GOT3 (cell line): Measurements from ENCODE around the gene APOD.
"Not testable (repeated sequence)": the region's sequence is repeated elsewhere in the genome, so short reads cannot be mapped to it uniquely, and the experiment has no call there.

ENCODE experiments used
- DNase-seq: peaks from one replicate; lab custom pipeline; 2025; ENCODE audit warnings: mixed read lengths; lab: John Stamatoyannopoulos, UW

APOD gene

DNA sequence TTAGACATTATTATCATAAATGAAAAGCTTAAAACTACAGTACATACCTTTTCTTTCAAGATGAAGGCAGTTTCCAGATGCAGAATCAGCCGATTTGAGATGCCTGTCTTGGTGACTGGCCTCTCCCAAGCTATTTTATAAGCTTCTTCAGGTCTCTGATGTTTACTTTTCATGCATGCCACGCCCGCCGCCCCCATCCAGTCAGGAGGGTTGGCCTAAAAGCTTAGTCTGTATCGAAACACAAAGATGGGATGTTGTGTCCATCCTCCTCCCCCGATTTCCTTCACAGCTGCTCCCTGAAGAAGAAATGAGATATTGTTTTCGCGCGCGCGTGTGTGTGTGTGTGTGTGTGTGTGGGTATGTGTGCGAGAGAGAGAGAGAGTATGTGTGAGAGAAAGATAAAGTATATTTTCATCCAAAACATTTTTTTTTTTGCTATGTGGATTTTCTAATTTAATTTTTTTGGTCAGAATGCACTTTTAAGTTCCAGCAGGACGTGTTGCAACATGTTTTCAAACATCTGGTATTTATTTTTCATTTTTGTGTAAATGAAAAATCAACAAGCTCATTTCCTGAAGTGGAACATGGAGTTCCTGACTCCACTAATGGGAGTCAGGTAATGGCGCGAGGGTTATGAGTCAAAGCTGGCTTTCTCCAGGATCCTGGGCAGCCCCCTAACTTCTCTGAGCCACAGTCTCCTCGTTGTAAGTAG lies at the start of gene APOD:
TSS of gene APOD (minus strand) at position 110 of the 712 bp plus-strand sequence. CDS start 4,479 bp downstream, outside the sequence.
- no peak for DNase-seq

GRCh38 chr3:195633351-195633750 lies 49.6 kb upstream of the APOD start:
- not testable (repeated sequence) for DNase-seq

GRCh38 chr3:195632501-195633185 lies 48.9 kb upstream of the APOD start:
- DNase-seq, result not testable (repeated sequence)

DNA sequence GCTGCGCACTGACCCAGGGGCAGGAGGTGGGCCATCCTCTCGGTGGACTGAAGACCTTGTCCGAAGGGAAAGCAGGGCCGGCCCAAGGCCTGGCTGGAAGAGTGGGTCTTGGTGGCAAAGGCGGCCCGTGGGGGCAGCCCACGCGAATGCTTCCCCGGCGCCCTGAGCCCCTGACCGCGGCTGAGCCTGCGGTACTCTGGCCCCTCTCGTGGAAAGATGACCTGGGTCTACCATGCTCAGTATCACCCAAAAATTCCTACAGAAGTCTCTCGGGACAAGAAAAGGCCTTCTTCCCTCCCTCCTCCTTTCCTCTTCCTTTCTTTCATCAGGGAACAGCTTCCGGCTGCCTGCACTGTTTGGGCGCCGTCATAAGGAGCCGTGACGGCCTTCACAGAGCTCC lies 48.3 kb upstream of the APOD start:
- not testable (repeated sequence) for DNase-seq

DNA sequence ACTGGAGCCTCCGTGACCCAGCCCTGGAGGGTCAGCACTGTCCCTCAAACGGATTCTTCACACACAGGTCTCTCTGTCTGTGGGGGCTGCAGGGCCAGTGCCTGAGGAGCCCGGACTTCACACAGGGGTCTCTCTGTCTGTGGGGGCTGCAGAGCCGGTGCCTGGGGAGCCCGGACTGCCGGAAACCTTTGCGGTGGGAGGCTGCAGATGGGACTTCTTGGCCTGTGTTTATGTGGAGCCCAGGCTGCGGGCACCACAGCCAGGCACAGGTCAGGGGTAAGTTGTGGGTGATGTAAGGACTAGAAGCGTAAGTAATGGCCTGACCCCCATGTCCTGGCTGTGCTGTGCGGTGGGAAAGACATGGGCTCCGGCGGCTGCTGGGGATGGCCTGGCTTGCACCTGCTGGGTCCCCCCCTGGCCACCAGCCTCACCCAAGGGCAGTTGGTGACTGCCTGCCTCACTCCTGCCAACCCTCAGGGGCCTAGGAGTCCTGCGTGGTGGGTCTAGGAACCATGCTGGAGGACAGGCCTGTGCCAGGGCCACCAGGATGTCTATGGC lies 47.3 kb upstream of the APOD start:
- not testable (repeated sequence) for DNase-seq

- not testable (repeated sequence) for DNase-seq
Measured at GRCh38 chr3:195630086-195630917, 46.6 kb upstream of the APOD start.

GRCh38 chr3:195629682-195630081 lies 45.9 kb upstream of the APOD start:
- not testable (repeated sequence) for DNase-seq

DNA sequence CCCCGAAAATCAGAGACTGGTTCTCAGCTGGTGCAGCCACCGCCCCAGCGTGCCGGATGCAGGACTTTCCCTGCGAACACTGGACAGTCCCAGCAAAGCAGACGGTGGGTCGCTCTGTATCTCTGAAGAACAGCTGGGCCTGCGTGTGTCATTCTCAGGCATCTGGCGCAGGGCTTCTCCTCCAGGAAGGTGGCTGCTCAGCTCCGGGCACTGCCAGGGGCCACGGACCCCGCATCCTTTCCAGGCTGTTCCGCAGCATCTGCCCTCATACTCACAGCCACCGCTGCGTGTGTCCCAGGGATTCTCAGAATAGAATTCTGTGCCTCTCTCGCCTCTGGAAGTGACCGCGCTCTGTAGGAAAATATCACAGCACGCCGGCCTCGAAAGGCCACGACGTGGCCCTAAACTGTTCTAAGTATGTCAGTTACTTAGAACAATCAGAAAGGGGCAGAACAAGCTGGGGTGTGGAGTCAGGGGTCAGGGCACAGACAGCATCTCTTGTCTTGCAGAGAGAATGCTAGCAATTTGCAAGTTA lies 44.7 kb upstream of the APOD start:
- DNase-seq, result not testable (repeated sequence)

- not testable (repeated sequence) for DNase-seq
Measured at GRCh38 chr3:195627515-195628385, 44.0 kb upstream of the APOD start.

DNA sequence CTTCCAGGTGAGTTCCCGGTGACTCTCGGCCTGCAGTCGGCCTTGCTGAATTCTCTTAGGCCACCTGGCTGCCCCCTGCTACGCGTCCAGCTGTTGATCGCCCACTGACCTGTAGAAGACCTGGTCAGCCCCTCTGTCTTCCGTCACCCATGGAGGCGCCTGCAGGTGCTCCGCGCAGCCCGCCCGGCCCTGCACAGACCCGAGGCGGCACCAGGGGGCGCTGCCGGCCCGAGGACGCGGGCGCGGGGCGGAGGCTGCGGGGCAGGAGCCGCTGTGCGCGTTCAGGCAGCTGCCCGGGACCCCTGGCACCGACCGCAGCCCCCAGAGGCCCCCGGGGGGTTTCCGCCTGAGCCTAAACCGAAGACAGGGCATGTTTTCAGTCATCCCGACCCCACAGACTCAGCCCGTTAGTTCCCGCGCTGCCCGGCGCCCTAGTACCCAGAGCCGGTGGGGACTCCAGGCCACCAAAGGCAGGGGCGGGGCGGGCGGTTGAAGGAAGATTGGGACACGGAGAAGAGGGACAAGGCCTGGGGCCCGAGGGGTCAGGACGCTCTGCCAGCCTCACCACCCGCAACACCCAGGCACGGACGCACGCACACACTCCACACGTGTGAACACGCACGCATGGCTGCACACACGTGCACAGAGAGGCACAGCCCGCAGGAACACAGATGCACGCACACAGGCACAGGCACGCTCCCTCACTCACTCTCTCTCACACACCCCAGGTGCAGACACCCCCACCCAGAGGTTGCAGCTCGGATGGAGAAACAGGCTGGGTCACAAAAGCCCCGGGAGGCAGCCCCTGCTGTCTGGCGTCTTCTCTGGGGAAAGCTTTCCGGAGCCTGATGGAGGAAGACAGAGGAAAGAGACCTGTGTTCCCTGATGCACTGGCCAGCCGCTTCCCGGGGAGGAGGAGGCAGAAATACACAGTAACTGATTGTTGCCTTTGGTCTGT lies 41.1 kb upstream of the APOD start:
- not testable (repeated sequence) for DNase-seq

GRCh38 chr3:195624171-195624570 lies 40.4 kb upstream of the APOD start:
- DNase-seq, result not testable (repeated sequence)

DNA sequence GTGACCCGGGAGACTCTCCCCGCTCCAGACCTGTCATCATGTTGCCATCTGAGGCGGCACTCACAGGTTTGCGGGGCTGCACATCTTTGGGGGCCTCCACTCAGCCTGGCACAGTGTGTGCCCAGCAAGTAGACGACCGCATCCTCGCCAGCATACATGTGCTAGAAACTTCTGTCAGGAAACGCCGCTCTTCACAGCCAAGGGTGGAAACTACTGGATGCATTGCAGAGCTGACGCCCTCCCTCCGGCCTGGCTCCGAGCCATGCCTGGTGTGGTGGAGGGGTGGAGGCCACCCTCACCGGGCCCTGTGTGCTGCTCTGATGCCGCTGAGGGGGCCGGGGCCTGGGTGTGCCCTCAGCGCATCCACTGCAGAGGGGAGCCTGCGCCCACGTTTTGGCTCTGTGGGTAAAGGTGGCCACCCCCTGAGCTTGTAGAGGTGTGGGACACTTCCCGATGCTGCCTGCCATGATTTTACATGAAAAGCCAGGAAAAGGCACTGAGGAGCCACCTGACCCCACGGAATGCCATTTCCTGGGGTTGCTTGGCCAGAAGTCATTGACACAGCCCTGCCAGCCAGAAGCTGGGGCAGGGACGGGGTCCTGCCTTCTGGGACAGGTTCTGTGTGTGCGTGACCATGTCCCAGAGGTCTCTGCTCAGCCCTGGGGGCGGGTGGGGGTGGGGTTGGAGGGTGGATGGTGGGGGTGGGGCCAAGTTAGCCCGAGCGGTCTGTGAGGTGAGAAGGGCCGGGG lies 39.7 kb upstream of the APOD start:
- not testable (repeated sequence) for DNase-seq

DNA sequence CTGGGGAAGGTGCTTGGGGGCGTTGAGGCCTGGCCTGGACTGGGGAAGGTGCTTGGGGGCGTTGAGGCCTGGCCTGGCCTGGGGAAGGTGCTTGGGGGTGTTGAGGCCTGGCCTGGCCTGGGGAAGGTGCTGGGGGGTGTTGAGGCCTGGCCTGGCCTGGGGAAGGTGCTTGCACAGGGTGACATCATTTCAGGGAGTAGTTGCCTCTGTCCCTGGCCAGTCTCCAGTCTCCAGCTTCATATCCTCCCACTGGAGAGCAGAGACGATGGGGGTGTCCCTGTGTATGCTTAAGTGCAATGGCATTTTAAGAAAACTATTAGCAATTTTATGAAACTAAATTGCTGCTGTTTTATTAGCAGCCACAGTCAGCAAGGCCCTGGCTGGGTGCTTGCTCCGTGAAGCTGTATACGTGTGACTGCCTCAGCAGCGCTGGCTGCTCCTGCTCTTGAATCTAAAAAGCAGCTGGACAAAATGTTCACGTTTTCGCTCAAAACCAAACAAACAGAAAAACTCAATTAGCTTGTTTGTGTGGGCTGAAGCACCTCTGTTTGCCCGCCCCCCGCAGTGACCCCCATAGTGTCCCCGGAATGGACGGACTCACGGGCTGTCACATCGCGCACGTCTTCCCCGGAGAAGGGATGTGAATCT lies 38.9 kb upstream of the APOD start:
- not testable (repeated sequence) for DNase-seq

GRCh38 chr3:195622012-195622411 lies 38.3 kb upstream of the APOD start:
- DNase-seq, result not testable (repeated sequence)

- DNase-seq, result not testable (repeated sequence)
Measured at GRCh38 chr3:195621095-195621494, 37.4 kb upstream of the APOD start.

GRCh38 chr3:195620476-195620875 lies 36.7 kb upstream of the APOD start:
- DNase-seq, result not testable (repeated sequence)

- not testable (repeated sequence) for DNase-seq
Measured at GRCh38 chr3:195619591-195620369, 36.0 kb upstream of the APOD start.
